GM12878 (cell line): Measurements from ENCODE around the gene HEPACAM. TPM values are rescaled to one million over a fixed set of nuclear protein-coding genes. Genes with fewer than 3 reads are reported as not detected.

Experiments
- FOS ChIP-seq: IDR thresholded peaks from 3 replicates; pipeline ENCODE4 v1.6.1; 2011; ENCODE audit warnings: borderline replicate concordance; ENCODE audit not compliant: insufficient read length; ENCODE audit errors: extremely low read depth
- NR2F1 ChIP-seq: fragments of 450-650 bp; conservative IDR thresholded peaks from 2 replicates; pipeline ENCODE4 v1.6.1; 2017; ENCODE audit warnings: mild to moderate bottlenecking
- STAT3 ChIP-seq: IDR thresholded peaks from 2 replicates; pipeline ENCODE4 v1.6.1; 2011; ENCODE audit warnings: low read depth, low read length, improper control_type of control experiment
- polyA plus RNA-seq, 11 experiments: library from polyadenylated mRNA; depleted of rRNA in 4 of 11; unstranded in 6 of 11; stranded (reverse) in 5 of 11; fragments of >200 nt; fragmentation: Nextera tagmentation in 4 of 11; fragmentation: Illumina TruSeq in 1 of 11; extraction: Ambion mirVana in 4 of 11; extraction: Trizol in 1 of 11; gene quantifications; 1 replicate in 1 of 11; 2 replicates in 10 of 11; pipeline versions ENCODE4 v1.2.1 to v1.2.3, GENCODE V29; 2011 to 2016; ENCODE audit warnings: inconsistent platforms in 2 of 11, missing spikeins in 2 of 11, low read depth in 1 of 11
- total RNA-seq, 4 experiments: library from RNA; depleted of rRNA in 3 of 4; stranded (reverse); fragments of >200 nt in 3 of 4; fragmentation: Illumina TruSeq in 1 of 4; extraction: Trizol in 1 of 4; gene quantifications; 2 replicates each; pipeline versions ENCODE4 v1.2.1 to v1.2.3, GENCODE V29; 2013 to 2021
- TF ChIP-seq, protein P1 (sequence below), 3 experiments: IDR thresholded peaks in 2 of 3; conservative IDR thresholded peaks in 1 of 3; 2 replicates each; pipeline ENCODE4 v1.5.1; 2011; ENCODE audit warnings: low read depth in 3 of 3, low read length in 3 of 3, mild to moderate bottlenecking in 3 of 3, control low read depth in 2 of 3, moderate library complexity in 2 of 3, inconsistent platforms in 1 of 3, mixed read lengths in 1 of 3; ENCODE audit not compliant: control insufficient read depth in 2 of 3, insufficient read depth in 1 of 3; ENCODE audit errors: extremely low read depth in 1 of 3
- TF ChIP-seq, protein P2 (sequence below): fragments of 450-650 bp; IDR thresholded peaks from 2 replicates; pipeline ENCODE4 v1.6.1; 2018; ENCODE audit warnings: mild to moderate bottlenecking, low read depth, moderate library complexity; ENCODE audit not compliant: partially characterized antibody

The HEPACAM gene
- total and polyA plus RNA-seq, 10 of the 15 experiments (the other 5 are each of a cell fraction or from before 2014, with no cell fraction given): 0.03 TPM; not detected in 9

DNA sequence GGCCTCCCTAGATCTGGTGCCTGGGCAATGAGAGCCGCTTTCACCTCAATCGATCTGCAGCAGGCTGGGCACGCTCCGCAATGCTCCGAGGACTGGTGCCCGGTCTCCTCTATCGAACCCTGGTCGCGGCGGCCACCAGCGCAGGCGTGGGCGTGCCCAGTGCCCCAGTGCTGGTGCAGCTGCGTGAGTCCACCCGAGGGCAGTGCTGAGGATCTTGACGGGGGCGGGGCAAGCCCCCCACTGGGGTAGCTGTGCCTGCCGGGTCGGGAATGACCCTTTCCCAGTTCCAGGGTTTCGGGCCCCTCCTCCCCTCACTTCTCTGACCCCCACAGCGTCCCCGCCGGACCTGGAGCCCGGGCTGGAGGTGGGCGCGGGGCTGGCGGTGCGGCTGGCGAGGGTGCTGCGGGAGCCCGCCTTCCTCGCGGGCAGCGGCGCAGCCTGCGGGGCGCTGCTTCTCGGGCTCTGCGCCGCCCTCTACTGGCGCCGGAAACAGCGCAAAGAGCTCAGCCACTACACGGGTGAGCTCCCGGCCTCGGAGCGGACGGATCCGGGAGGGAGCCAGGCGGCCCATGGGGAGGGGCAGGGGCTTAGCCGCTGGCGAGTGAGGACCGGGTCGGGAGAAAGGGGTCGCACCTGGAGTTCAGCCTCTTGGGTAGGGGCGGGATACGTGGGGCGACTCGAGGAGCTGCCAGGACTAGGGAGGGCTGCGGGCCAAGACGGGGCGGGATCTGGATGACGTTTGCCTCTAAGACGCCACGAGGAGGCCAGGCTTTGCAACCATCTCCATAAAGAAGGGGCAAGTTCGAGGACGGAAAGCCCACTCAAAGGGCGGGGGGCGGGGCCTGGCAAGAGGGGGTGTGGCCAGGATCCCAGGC, 59.7 kb downstream of the HEPACAM start (continued):
- TF ChIP-seq, protein P1, sequence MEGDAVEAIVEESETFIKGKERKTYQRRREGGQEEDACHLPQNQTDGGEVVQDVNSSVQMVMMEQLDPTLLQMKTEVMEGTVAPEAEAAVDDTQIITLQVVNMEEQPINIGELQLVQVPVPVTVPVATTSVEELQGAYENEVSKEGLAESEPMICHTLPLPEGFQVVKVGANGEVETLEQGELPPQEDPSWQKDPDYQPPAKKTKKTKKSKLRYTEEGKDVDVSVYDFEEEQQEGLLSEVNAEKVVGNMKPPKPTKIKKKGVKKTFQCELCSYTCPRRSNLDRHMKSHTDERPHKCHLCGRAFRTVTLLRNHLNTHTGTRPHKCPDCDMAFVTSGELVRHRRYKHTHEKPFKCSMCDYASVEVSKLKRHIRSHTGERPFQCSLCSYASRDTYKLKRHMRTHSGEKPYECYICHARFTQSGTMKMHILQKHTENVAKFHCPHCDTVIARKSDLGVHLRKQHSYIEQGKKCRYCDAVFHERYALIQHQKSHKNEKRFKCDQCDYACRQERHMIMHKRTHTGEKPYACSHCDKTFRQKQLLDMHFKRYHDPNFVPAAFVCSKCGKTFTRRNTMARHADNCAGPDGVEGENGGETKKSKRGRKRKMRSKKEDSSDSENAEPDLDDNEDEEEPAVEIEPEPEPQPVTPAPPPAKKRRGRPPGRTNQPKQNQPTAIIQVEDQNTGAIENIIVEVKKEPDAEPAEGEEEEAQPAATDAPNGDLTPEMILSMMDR (IDR thresholded peaks at IDR 0.05 in 2 of 3, conservative IDR thresholded peaks at IDR 0.05 in 1 of 3; ENCODE audit: control insufficient read depth in 2 of 3, extremely low read depth in 1 of 3, insufficient read depth in 1 of 3, low read depth in 3 of 3, low read length in 3 of 3): peak; percentile 69 to 81 (median 80)
- TF ChIP-seq NR2F1 (0 out of 2 replicates have a peak, but pooled peaks have one; percentile 10), FOS (no peak), STAT3 (no peak)
- TF ChIP-seq, protein P2, sequence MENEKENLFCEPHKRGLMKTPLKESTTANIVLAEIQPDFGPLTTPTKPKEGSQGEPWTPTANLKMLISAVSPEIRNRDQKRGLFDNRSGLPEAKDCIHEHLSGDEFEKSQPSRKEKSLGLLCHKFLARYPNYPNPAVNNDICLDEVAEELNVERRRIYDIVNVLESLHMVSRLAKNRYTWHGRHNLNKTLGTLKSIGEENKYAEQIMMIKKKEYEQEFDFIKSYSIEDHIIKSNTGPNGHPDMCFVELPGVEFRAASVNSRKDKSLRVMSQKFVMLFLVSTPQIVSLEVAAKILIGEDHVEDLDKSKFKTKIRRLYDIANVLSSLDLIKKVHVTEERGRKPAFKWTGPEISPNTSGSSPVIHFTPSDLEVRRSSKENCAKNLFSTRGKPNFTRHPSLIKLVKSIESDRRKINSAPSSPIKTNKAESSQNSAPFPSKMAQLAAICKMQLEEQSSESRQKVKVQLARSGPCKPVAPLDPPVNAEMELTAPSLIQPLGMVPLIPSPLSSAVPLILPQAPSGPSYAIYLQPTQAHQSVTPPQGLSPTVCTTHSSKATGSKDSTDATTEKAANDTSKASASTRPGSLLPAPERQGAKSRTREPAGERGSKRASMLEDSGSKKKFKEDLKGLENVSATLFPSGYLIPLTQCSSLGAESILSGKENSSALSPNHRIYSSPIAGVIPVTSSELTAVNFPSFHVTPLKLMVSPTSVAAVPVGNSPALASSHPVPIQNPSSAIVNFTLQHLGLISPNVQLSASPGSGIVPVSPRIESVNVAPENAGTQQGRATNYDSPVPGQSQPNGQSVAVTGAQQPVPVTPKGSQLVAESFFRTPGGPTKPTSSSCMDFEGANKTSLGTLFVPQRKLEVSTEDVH: no peak
